ENCODE results near the gene FSTL4. TPM values are rescaled to one million over a fixed set of nuclear protein-coding genes. Genes with fewer than 3 reads are reported as not detected.

FSTL4 gene
- total RNA-seq, 1 experiment from 2014 or later = 2.7 TPM

- CTCF ChIA-PET = interaction anchor here (0.7 kb wide), 1 partner anchor 339 kb away, joined by 3 read pairs; no protein-coding TSS in a partner anchor
- Mint-ChIP-seq H3K4me1 (ENCODE audit: low read depth, unreplicated experiment) (no peaks in the 10 kb centered on the region), H3K4me3 (ENCODE audit: unreplicated experiment) (no peak overlapping the region), H3K27me3 (ENCODE audit: insufficient read depth, unreplicated experiment) (peaks cover 12% of the 10 kb centered on the region), H3K27ac (ENCODE audit: unreplicated experiment) (no peak overlapping the region), H3K9me3 (ENCODE audit: unreplicated experiment) (no peaks in the 10 kb centered on the region), H3K36me3 (ENCODE audit: insufficient read depth, unreplicated experiment) (no peaks in the 10 kb centered on the region)
- no peaks in the 10 kb centered on the region for H3K27me3 ChIP-seq (replicated peaks; ENCODE audit: control insufficient read depth, insufficient read depth, low read length)
- POLR2A ChIA-PET = no interaction called here
- H3K36me3 ChIP-seq (ENCODE audit: control insufficient read depth, insufficient read depth, low read length) = no peaks in the 10 kb centered on the region
- H3K9me3 ChIP-seq = no peaks in the 10 kb centered on the region
- no TSS peak for BruUV-seq (replicated peaks)
- H3K4me1 ChIP-seq = no peaks in the 10 kb centered on the region
- no peak overlapping the region for H3K4me3 ChIP-seq (ENCODE audit: low read depth, low read length)
- DNase-seq = no peak
- intact Hi-C loops (cut with micrococcal nuclease; ENCODE audit: unreplicated experiment) = no loop called here
- no peak for TF ChIP-seq CTCF (IDR thresholded peaks at IDR 0.05; ENCODE audit: insufficient read depth in 1 of 2, low read depth in 1 of 2, low read length in 1 of 2, severe bottlenecking in 1 of 2, unreplicated experiment in 1 of 2)
Observed at GRCh38 chr5:133473291-133473690, 139.1 kb downstream of the FSTL4 start.

DNA sequence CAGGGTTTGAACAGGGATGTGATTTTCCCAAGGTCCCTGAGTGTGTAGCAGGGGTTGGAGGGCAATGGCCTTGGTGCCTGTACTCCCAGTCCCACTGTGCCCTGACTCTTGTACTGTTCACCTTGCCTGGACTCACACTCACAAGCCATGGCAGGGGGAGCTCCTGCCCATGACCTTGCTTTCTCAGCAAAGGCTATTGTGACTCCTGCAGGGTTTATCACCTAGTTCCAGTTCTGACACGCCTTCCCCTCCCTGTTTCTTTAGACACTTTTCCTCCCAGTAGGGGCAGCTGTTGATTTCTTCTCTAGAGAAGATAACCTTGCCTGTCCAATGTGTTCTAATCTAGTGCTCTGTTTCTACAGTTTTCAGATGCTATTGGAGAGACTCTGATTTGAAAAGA, 139.5 kb downstream of the FSTL4 start:
- ChIA-PET POLR2A (no interaction called here), CTCF (interaction anchor here (0.7 kb wide), 2 partner anchors 49 to 340 kb away, joined by 3 read pairs; no protein-coding TSS in a partner anchor)
- Mint-ChIP-seq H3K36me3 (ENCODE audit: insufficient read depth, unreplicated experiment) (no peaks in the 10 kb centered on the region), H3K9me3 (ENCODE audit: unreplicated experiment) (no peaks in the 10 kb centered on the region), H3K27me3 (ENCODE audit: insufficient read depth, unreplicated experiment) (peaks cover 12% of the 10 kb centered on the region), H3K4me3 (ENCODE audit: unreplicated experiment) (no peak overlapping the region), H3K27ac (ENCODE audit: unreplicated experiment) (no peak overlapping the region), H3K4me1 (ENCODE audit: low read depth, unreplicated experiment) (no peaks in the 10 kb centered on the region)
- Histone ChIP-seq H3K27me3 (replicated peaks; ENCODE audit: control insufficient read depth, insufficient read depth, low read length) (no peaks in the 10 kb centered on the region), H3K9me3 (no peaks in the 10 kb centered on the region), H3K4me1 (no peaks in the 10 kb centered on the region), H3K4me3 (ENCODE audit: low read depth, low read length) (no peak overlapping the region), H3K36me3 (ENCODE audit: control insufficient read depth, insufficient read depth, low read length) (no peaks in the 10 kb centered on the region)
- no peak for TF ChIP-seq CTCF (IDR thresholded peaks at IDR 0.05; ENCODE audit: insufficient read depth in 1 of 2, low read depth in 1 of 2, low read length in 1 of 2, severe bottlenecking in 1 of 2, unreplicated experiment in 1 of 2)
- DNase-seq = no peak
- intact Hi-C loops (cut with micrococcal nuclease; ENCODE audit: unreplicated experiment) = no loop called here
- no TSS peak for BruUV-seq (replicated peaks)

DNA sequence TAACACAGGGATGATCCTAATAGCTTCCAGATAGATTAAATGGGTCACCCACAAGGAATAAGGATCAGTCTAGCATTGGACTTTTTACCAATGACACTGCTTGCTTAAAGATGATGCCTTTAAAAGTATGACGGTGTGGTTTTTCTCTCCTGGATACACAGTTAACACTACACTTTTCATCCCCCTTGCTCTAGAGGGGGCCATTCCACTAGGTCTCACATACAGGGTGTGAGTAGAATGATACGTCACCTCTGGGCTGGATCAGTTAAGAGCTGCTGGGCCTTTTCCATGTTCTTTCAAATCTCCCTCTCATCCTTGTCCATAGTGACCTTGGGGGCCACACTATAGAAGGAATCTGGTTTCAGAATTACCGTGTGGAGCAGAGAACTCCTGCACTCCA, 140.6 kb downstream of the FSTL4 start:
- POLR2A ChIA-PET = no interaction called here
- Mint-ChIP-seq H3K27me3 (ENCODE audit: insufficient read depth, unreplicated experiment) (peaks cover 12% of the 10 kb centered on the region), H3K9me3 (ENCODE audit: unreplicated experiment) (no peaks in the 10 kb centered on the region), H3K4me1 (ENCODE audit: low read depth, unreplicated experiment) (no peaks in the 10 kb centered on the region), H3K4me3 (ENCODE audit: unreplicated experiment) (no peak overlapping the region), H3K36me3 (ENCODE audit: insufficient read depth, unreplicated experiment) (no peaks in the 10 kb centered on the region), H3K27ac (ENCODE audit: unreplicated experiment) (no peak overlapping the region)
- Histone ChIP-seq H3K4me3 (ENCODE audit: low read depth, low read length) (no peak overlapping the region), H3K4me1 (no peaks in the 10 kb centered on the region), H3K36me3 (ENCODE audit: control insufficient read depth, insufficient read depth, low read length) (no peaks in the 10 kb centered on the region), H3K27me3 (replicated peaks; ENCODE audit: control insufficient read depth, insufficient read depth, low read length) (no peaks in the 10 kb centered on the region), H3K9me3 (no peaks in the 10 kb centered on the region)
- intact Hi-C loops (cut with micrococcal nuclease; ENCODE audit: unreplicated experiment) = no loop called here
- DNase-seq = no peak
- no TSS peak for BruUV-seq (replicated peaks)
- CTCF ChIA-PET = no interaction called here
- TF ChIP-seq CTCF (IDR thresholded peaks at IDR 0.05; ENCODE audit: insufficient read depth in 1 of 2, low read depth in 1 of 2, low read length in 1 of 2, severe bottlenecking in 1 of 2, unreplicated experiment in 1 of 2) = no peak
